ENCODE data around the gene ABCB9.

- TF ChIP-seq CTCF (IDR thresholded peaks at IDR 0.05; ENCODE audit: low read depth, low read length, poor library complexity, severe bottlenecking), result no peak
- TF ChIP-seq EZH2phosphoT487 (IDR thresholded peaks at IDR 0.05; ENCODE audit: borderline replicate concordance, low read length), result no peak
Measured at GRCh38 chr12:122963941-122964265, 2.4 kb downstream of the ABCB9 start.

Measured in DOHH2 (cell line).